HepG2 (cell line): ENCODE results near the gene KDM3B. TPM values are rescaled to one million over a fixed set of nuclear protein-coding genes. Genes with fewer than 3 reads are reported as not detected.
"Not testable (repeated sequence)": the region's sequence is repeated elsewhere in the genome, so short reads cannot be mapped to it uniquely, and the experiment has no call there.

Experiments
- ATAC-seq: fragments of 200-7000 bp; cut with Tn5 transposase; 3 replicates; pipeline ENCODE4 v1.9.1; 2020; ENCODE audit warnings: mild to moderate bottlenecking, moderate library complexity
- BruUV-seq: library from RNA; stranded (reverse); fragments of 400-500 nt; replicated peaks from 2 replicates; lab custom pipeline; 2021; lab: Mats Ljungman, UMichigan
- CTCF ChIA-PET: fragments of 300-600 bp; formaldehyde crosslinking; extraction: SDS; loops from one replicate; lab custom pipeline; 2021; ENCODE audit warnings: low total read pairs, inconsistent platforms, low intra/inter-chr PET ratio; lab: Yijun Ruan, JAX
- POLR2A ChIA-PET: fragments of 350-600 bp; sonication (Branson Sonifier 250); formaldehyde crosslinking; loops from one replicate; lab custom pipeline; 2020; ENCODE audit warnings: antibody characterized with exemption, inconsistent platforms; lab: Yijun Ruan, JAX
- DNase-seq: peaks from one replicate; pipeline ENCODE4 v3.0.0-alpha.2; 2015; ENCODE audit warnings: low spot score
- FAIRE-seq: peaks from 3 replicates; lab custom pipeline; 2011; peaks lifted over from hg19 to GRCh38; lab: Jason Lieb, UNC
- H2AFZ ChIP-seq: one replicate; pipeline ENCODE4 v1.6.1; 2011; ENCODE audit warnings: low read length, inconsistent platforms
- H3K27ac ChIP-seq: fragments of 300-600 bp; 3 replicates; pipeline ENCODE4 v1.8.0; 2011; ENCODE audit warnings: mixed run types, mild to moderate bottlenecking, mixed read lengths, low read length, inconsistent platforms; ENCODE audit not compliant: insufficient read depth; ENCODE audit errors: extremely low read length
- H3K27me3 ChIP-seq, 2 experiments: fragments of 200-600 bp in 1 of 2; 2 replicates in 1 of 2; 3 replicates in 1 of 2; pipeline versions ENCODE4 v1.6.0 to v1.8.0; 2011; ENCODE audit warnings: low read length in 2 of 2, mild to moderate bottlenecking in 2 of 2, moderate library complexity in 2 of 2, inconsistent platforms in 1 of 2; ENCODE audit not compliant: insufficient read depth in 2 of 2, control insufficient read depth in 1 of 2
- H3K36me3 ChIP-seq, 2 experiments: fragments of 200-600 bp in 1 of 2; replicated peaks in 1 of 2; 2 replicates in 1 of 2; 3 replicates in 1 of 2; pipeline versions ENCODE4 v1.5.1 to v1.8.0; 2011; ENCODE audit warnings: low read length in 2 of 2, inconsistent platforms in 1 of 2; ENCODE audit not compliant: insufficient read depth in 2 of 2, control insufficient read depth in 1 of 2
- H3K4me1 ChIP-seq: 2 replicates; pipeline ENCODE4 v1.5.1; 2012; ENCODE audit warnings: low read length, inconsistent platforms; ENCODE audit not compliant: insufficient read depth
- H3K4me2 ChIP-seq: 2 replicates; pipeline ENCODE4 v1.6.0; 2011; ENCODE audit warnings: low read depth, low read length, inconsistent platforms
- H3K4me3 ChIP-seq, 3 experiments: fragments of 200-600 bp in 1 of 3; sonication (generic), shearing (Covaris generic) in 1 of 3; replicated peaks in 1 of 3; 2 replicates each; pipeline ENCODE4 v1.5.1; 2011 to 2016; ENCODE audit warnings: low read length in 3 of 3, inconsistent platforms in 2 of 3, low read depth in 2 of 3, mild to moderate bottlenecking in 2 of 3, control low read depth in 1 of 3, mixed read lengths in 1 of 3; ENCODE audit not compliant: insufficient read depth in 1 of 3
- H3K79me2 ChIP-seq: one replicate; pipeline ENCODE4 v1.6.1; 2011; ENCODE audit warnings: low read length, inconsistent platforms; ENCODE audit not compliant: insufficient read depth
- H3K9ac ChIP-seq: 2 replicates; pipeline ENCODE4 v1.6.0; 2011; ENCODE audit warnings: mild to moderate bottlenecking, low read depth, low read length, inconsistent platforms; ENCODE audit not compliant: insufficient read depth
- H3K9me3 ChIP-seq: 2 replicates; pipeline ENCODE4 v1.5.1; 2012; ENCODE audit warnings: mild to moderate bottlenecking, low read length
- H4K20me1 ChIP-seq: 2 replicates; pipeline ENCODE4 v1.6.0; 2011; ENCODE audit warnings: inconsistent platforms, mild to moderate bottlenecking, low read length, moderate library complexity; ENCODE audit not compliant: insufficient read depth
- CTCF ChIP-seq: sonication (generic); formaldehyde crosslinking; IDR thresholded peaks from 2 replicates; pipeline ENCODE4 v1.5.0; 2020; ENCODE audit warnings: mild to moderate bottlenecking, missing genetic modification reagents, moderate library complexity
- POGZ ChIP-seq: sonication (generic); formaldehyde crosslinking; IDR thresholded peaks from 2 replicates; pipeline ENCODE4 v1.4.0; 2020; ENCODE audit warnings: mild to moderate bottlenecking, missing genetic modification reagents
- STAG1 ChIP-seq: sonication (generic); formaldehyde crosslinking; IDR thresholded peaks from 2 replicates; pipeline ENCODE4 v1.4.0; 2020; ENCODE audit warnings: missing genetic modification reagents
- ZBTB38 ChIP-seq: sonication (generic); formaldehyde crosslinking; IDR thresholded peaks from 2 replicates; pipeline ENCODE4 v1.5.1; 2020; ENCODE audit warnings: mild to moderate bottlenecking, missing genetic modification reagents
- ZMYM4 ChIP-seq: sonication (generic); formaldehyde crosslinking; IDR thresholded peaks from 2 replicates; pipeline ENCODE4 v1.8.1; 2023; ENCODE audit warnings: mild to moderate bottlenecking, missing genetic modification reagents
- WGBS: methylation state at CpG from one replicate; pipeline ENCODE4 v1.1.6; 2017; ENCODE audit warnings: low lambda C conversion rate; 5-methylcytosine and 5-hydroxymethylcytosine counted together
- in situ Hi-C: cut with HindIII; loops from 2 replicates; pipeline ENCODE4 v1.10.0; 2017; ENCODE audit warnings: low pct_unique_long_range_greater_than_20kb; ENCODE audit not compliant: extremely low pct_ligation_motif_present
- intact Hi-C: fragments of 100-400 bp; cut with micrococcal nuclease; formaldehyde crosslinking; loops from one replicate; pipeline ENCODE4 v1.10.0; 2022; ENCODE audit not compliant: unreplicated experiment
- polyA plus RNA-seq, 8 experiments: library from polyadenylated mRNA; depleted of rRNA in 3 of 8; stranded (reverse) in 7 of 8; unstranded in 1 of 8; fragments of >200 nt; fragmentation: Illumina TruSeq in 4 of 8; extraction: Trizol in 4 of 8; gene quantifications; 2 replicates each; pipeline versions ENCODE4 v1.2.1 to v1.2.3, GENCODE V29; 2011 to 2016; ENCODE audit warnings: low read depth in 4 of 8, missing spikeins in 1 of 8, mixed read lengths in 1 of 8; ENCODE audit not compliant: insufficient read depth in 1 of 8
- total RNA-seq, 5 experiments: library from RNA; depleted of rRNA; stranded (reverse); fragments of >200 nt; fragmentation: Illumina TruSeq; extraction: Trizol; gene quantifications; 2 replicates each; pipeline ENCODE4 v1.2.3, GENCODE V29; 2016; ENCODE audit warnings: low read depth in 1 of 5
- TF ChIP-seq, protein P1 (sequence below): sonication (generic); formaldehyde crosslinking; IDR thresholded peaks from 2 replicates; pipeline ENCODE4 v1.4.0; 2020; ENCODE audit warnings: missing genetic modification reagents

KDM3B gene
- total and polyA plus RNA-seq, 2 of the 13 experiments (the other 11 are each of a cell fraction or from before 2014, with no cell fraction given): 19.7 to 34.3 TPM

DNA sequence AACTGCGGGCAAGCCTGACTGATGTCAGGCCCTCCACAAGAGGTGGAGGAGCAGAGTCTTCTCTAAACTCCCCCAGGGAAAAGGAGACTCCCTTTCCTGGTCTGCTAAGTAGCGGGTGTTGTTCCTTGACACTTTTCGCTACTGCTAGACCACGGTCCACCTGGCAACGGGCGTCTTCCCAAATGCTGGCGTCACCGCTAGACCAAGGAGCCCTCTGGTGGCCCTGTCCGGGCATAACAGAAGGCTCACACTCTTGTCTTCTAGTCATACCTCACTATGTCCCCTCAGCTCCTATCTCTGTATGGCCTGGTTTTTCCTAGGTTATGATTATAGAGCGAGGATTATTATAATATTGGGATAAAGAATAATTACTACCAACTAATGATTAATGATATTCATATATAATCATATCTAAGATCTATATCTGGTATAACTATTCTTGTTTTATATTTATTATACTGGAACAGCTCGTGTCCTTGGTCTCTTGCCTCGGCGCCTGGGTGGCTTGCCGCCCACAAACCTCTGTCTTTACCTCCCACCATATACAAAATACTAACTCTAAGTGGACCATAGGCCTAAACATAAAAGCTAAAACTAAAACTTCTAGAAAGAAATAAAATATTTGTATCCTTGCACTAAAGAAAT lies 58.6 kb downstream of the KDM3B start:
- H3K9me3 ChIP-seq, H4K20me1 ChIP-seq, H3K4me1 ChIP-seq, H2AFZ ChIP-seq, intact Hi-C loops, H3K4me2 ChIP-seq, H3K27me3 ChIP-seq, H3K79me2 ChIP-seq, BruUV-seq, ATAC-seq, H3K4me3 ChIP-seq, H3K27ac ChIP-seq, POLR2A ChIA-PET, FAIRE-seq, H3K9ac ChIP-seq: not testable (repeated sequence)
- TF ChIP-seq ZMYM4: peak; percentile 42; the same call in 1 of the 2 replicates
- TF ChIP-seq, protein P1, sequence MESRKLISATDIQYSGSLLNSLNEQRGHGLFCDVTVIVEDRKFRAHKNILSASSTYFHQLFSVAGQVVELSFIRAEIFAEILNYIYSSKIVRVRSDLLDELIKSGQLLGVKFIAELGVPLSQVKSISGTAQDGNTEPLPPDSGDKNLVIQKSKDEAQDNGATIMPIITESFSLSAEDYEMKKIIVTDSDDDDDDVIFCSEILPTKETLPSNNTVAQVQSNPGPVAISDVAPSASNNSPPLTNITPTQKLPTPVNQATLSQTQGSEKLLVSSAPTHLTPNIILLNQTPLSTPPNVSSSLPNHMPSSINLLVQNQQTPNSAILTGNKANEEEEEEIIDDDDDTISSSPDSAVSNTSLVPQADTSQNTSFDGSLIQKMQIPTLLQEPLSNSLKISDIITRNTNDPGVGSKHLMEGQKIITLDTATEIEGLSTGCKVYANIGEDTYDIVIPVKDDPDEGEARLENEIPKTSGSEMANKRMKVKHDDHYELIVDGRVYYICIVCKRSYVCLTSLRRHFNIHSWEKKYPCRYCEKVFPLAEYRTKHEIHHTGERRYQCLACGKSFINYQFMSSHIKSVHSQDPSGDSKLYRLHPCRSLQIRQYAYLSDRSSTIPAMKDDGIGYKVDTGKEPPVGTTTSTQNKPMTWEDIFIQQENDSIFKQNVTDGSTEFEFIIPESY: peak; percentile 99
- peak; percentile 64 for TF ChIP-seq STAG1 (CRISPR knock-in tag)
- TF ChIP-seq CTCF (CRISPR knock-in tag): peak; percentile 59
- peak; percentile 74 for TF ChIP-seq ZBTB38 (CRISPR knock-in tag)
- peak; percentile 37; the same call in 1 of the 2 replicates for TF ChIP-seq POGZ
- WGBS: 93% methylated on average over 14 of the region's 14 CpGs
- peak; percentile 12 for DNase-seq
- in situ Hi-C loops: loop anchor here (25.0 kb wide), 1 partner anchor 224 kb away; the partner anchor contains the start of genes BRD8 and KIF20A
- CTCF ChIA-PET: interaction anchor here (0.8 kb wide), 1 partner anchor 58 kb away, joined by 3 read pairs; the partner anchor contains the start of gene KDM3B
- peaks cover 8 to 29% of the 10 kb centered on the region in 2 experiments; a peak in 4 of 5 replicates for H3K36me3 ChIP-seq
